Activated CD8-positive, alpha-beta T cell treated with anti-CD3 and anti-CD28 coated beads for 36 hours (primary cell): ENCODE measurements around the gene PCDHGA7. TPM values are rescaled to one million over a fixed set of nuclear protein-coding genes. Genes with fewer than 3 reads are reported as not detected.
"Not testable (repeated sequence)": the region's sequence is repeated elsewhere in the genome, so short reads cannot be mapped to it uniquely, and the experiment has no call there.

ENCODE experiments used
- ATAC-seq: fragments of 200-7000 bp; cut with Tn5 transposase; one replicate; pipeline ENCODE4 v1.10.0; 2021; ENCODE audit warnings: mild to moderate bottlenecking, moderate library complexity
- CTCF ChIA-PET: fragments of 350-600 bp; sonication (Branson Sonifier 250); formaldehyde crosslinking; loops from one replicate; lab custom pipeline; 2021; ENCODE audit warnings: antibody characterized with exemption; lab: Charles Lee
- POLR2A ChIA-PET: fragments of 350-600 bp; sonication (Branson Sonifier 250); formaldehyde crosslinking; loops from one replicate; lab custom pipeline; 2021; ENCODE audit warnings: antibody characterized with exemption; lab: Charles Lee
- DNase-seq: peaks from one replicate; pipeline ENCODE4 v3.0.0-alpha.2; 2020
- H3K27ac Mint-ChIP-seq: one replicate; pipeline ENCODE4 v1.8.0; 2021; ENCODE audit warnings: mild to moderate bottlenecking, mixed read lengths
- H3K27me3 Mint-ChIP-seq: one replicate; pipeline ENCODE4 v1.8.0; 2021; ENCODE audit warnings: mixed read lengths
- H3K36me3 Mint-ChIP-seq: one replicate; pipeline ENCODE4 v1.8.0; 2021; ENCODE audit warnings: low read depth, mixed read lengths
- H3K4me1 Mint-ChIP-seq: one replicate; pipeline ENCODE4 v1.8.0; 2021; ENCODE audit warnings: low read depth, mixed read lengths
- H3K4me3 Mint-ChIP-seq: one replicate; pipeline ENCODE4 v1.8.0; 2021; ENCODE audit warnings: mild to moderate bottlenecking, moderate library complexity, mixed read lengths
- H3K9me3 Mint-ChIP-seq: one replicate; pipeline ENCODE4 v1.8.0; 2021; ENCODE audit warnings: mixed read lengths
- intact Hi-C: fragments of 100-400 bp; cut with micrococcal nuclease; formaldehyde crosslinking; loops from one replicate; pipeline ENCODE4 v1.10.0; 2022
- total RNA-seq, 2 experiments: library from RNA; stranded (reverse); gene quantifications; one replicate each; pipeline ENCODE4 v1.2.3, GENCODE V29; 2021
- TF ChIP-seq, protein P1 (sequence below): fragments of 200-600 bp; IDR thresholded peaks from one replicate; pipeline ENCODE4 v1.8.0; 2022; ENCODE audit warnings: antibody characterized with exemption, mild to moderate bottlenecking

The PCDHGA7 gene
- total RNA-seq, 2 experiments from 2014 or later, result not detected

DNA sequence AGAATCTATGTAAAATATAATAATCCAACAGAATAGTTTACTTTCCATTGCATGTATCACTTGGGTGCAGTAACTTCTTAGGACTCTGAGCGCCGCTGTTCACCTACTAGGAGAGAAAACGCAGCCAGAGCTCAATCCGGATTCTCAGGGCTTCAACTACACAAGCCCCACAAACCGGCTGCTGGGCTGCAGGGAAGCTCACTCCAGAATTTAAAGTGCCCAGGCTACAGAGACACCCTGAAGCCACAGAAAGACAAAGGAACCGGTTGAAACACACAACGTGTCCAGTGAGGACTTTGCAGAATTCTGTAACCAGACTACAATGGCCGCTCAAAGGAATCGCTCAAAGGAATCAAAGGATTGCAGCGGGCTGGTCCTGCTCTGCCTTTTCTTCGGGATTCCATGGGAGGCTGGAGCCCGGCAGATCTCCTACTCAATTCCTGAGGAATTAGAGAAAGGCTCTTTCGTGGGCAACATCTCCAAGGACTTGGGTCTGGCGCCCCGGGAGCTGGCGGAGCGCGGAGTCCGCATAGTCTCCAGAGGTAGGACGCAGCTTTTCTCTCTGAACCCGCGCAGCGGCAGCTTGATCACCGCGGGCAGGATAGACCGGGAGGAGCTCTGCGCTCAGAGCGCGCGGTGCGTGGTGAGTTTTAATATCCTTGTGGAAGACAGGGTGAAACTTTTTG lies 30.5 kb downstream of the PCDHGA7 start, which contains the start of gene PCDHGA10:
Gene PCDHGA10, plus strand, starts transcription at position 134 of the 686 bp plus-strand sequence. Its CDS starts 189 bp downstream, at position 323.
- DNase-seq (peak; percentile 75), ATAC-seq (peak; percentile 78)
- CTCF ChIA-PET, result interaction anchor here (0.6 to 3.7 kb wide), 41 partner anchors 8 to 571 kb away, joined by 3 to 45 read pairs (median 5); partner anchors contain the start of genes PCDHGA1, PCDHGA11, PCDHGA12 and PCDHGA3
- H3K4me3 Mint-ChIP-seq, result peak within 1 kb of the TSS; percentile 73
- TF ChIP-seq, protein P1, sequence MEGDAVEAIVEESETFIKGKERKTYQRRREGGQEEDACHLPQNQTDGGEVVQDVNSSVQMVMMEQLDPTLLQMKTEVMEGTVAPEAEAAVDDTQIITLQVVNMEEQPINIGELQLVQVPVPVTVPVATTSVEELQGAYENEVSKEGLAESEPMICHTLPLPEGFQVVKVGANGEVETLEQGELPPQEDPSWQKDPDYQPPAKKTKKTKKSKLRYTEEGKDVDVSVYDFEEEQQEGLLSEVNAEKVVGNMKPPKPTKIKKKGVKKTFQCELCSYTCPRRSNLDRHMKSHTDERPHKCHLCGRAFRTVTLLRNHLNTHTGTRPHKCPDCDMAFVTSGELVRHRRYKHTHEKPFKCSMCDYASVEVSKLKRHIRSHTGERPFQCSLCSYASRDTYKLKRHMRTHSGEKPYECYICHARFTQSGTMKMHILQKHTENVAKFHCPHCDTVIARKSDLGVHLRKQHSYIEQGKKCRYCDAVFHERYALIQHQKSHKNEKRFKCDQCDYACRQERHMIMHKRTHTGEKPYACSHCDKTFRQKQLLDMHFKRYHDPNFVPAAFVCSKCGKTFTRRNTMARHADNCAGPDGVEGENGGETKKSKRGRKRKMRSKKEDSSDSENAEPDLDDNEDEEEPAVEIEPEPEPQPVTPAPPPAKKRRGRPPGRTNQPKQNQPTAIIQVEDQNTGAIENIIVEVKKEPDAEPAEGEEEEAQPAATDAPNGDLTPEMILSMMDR, result peak; percentile 79
- peaks cover 26% of the 10 kb centered on the region for H3K36me3 Mint-ChIP-seq
- H3K4me1 Mint-ChIP-seq, result peaks cover 13% of the 10 kb centered on the region
- H3K27ac Mint-ChIP-seq, result no peak within 1 kb of the TSS
- peaks cover 69% of the 10 kb centered on the region for H3K27me3 Mint-ChIP-seq
- POLR2A ChIA-PET, result no interaction called here
- peaks cover 28% of the 10 kb centered on the region for H3K9me3 Mint-ChIP-seq
- intact Hi-C loops, result loop anchor here (5.0 kb wide), 2 partner anchors 99 to 144 kb away; no protein-coding TSS in a partner anchor

DNA sequence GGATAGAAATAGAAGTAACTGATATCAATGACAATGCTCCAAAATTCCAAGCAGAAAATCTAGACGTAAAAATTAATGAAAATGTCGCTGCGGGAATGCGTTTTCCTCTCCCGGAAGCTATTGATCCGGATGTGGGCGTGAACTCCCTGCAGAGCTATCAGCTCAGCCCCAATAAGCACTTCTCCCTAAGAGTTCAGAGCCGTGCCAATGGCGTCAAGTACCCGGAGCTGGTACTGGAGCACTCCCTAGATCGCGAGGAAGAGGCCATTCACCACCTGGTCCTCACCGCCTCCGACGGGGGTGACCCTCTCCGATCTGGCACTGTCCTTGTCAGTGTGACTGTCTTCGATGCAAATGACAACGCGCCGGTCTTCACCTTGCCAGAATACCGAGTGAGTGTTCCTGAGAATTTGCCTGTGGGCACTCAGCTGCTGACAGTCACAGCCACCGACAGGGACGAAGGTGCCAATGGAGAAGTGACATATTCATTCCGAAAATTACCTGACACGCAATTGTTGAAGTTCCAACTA lies 31.1 kb downstream of the PCDHGA7 start:
- H3K27me3 Mint-ChIP-seq, result peaks cover 71% of the 10 kb centered on the region
- ChIA-PET CTCF (interaction anchor here (0.6 to 3.7 kb wide), 35 partner anchors 8 to 572 kb away, joined by 3 to 45 read pairs (median 5); partner anchors contain the start of genes PCDHGA1, PCDHGA12, PCDHGA3 and PCDHGA4), POLR2A (no interaction called here)
- H3K9me3 Mint-ChIP-seq, result peaks cover 31% of the 10 kb centered on the region
- peaks cover 16% of the 10 kb centered on the region for H3K4me1 Mint-ChIP-seq
- DNase-seq (no peak), ATAC-seq (no peak)
- H3K27ac Mint-ChIP-seq, result no peak overlapping the region
- H3K4me3 Mint-ChIP-seq, result peak overlapping the region; percentile 73
- peaks cover 30% of the 10 kb centered on the region for H3K36me3 Mint-ChIP-seq
- intact Hi-C loops, result loop anchor here (5.0 kb wide), 2 partner anchors 99 to 144 kb away; no protein-coding TSS in a partner anchor
- TF ChIP-seq, protein P1, result no peak

DNA sequence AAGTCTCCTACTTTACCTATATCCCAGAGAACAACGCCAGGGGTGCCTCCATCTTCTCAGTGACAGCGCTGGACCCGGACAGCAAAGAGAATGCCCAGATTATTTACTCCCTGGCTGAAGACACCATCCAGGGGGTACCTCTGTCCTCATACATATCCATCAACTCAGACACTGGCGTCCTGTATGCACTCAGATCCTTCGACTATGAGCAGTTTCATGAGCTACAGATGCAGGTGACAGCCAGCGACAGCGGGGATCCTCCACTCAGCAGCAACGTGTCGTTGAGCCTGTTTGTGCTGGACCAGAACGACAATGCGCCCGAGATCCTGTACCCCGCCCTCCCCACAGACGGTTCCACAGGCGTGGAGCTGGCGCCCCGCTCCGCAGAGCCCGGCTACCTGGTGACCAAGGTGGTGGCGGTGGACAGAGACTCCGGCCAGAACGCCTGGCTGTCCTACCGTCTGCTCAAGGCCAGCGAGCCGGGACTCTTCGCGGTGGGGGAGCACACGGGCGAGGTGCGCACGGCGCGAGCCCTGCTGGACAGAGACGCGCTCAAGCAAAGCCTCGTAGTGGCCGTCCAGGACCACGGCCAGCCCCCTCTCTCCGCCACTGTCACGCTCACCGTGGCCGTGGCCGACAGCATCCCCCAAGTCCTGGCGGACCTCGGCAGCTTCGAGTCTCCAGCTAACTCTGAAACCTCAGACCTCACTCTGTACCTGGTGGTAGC lies 32.2 kb downstream of the PCDHGA7 start:
- POLR2A ChIA-PET, result interaction anchor here (0.6 kb wide), 1 partner anchor 23 kb away, joined by 3 read pairs; no protein-coding TSS in a partner anchor
- not testable (repeated sequence) for H3K27ac Mint-ChIP-seq, ATAC-seq, DNase-seq, H3K4me3 Mint-ChIP-seq
- Mint-ChIP-seq H3K9me3 (peaks cover 30% of the 10 kb centered on the region), H3K36me3 (peaks cover 32% of the 10 kb centered on the region), H3K27me3 (peaks cover 69% of the 10 kb centered on the region), H3K4me1 (peaks cover 16% of the 10 kb centered on the region)
- intact Hi-C loops, result loop anchor here (5.0 kb wide), 2 partner anchors 98 to 143 kb away; no protein-coding TSS in a partner anchor
- CTCF ChIA-PET, result interaction anchor here (1.8 to 3.9 kb wide), 8 partner anchors 12 to 149 kb away, joined by 5 to 45 read pairs (median 21); partner anchors contain the start of genes PCDHGA12, PCDHGA8, PCDHGA9 and PCDHGB3

GRCh38 chr5:141415275-141415618 lies 32.7 kb downstream of the PCDHGA7 start:
- peaks cover 16% of the 10 kb centered on the region for H3K4me1 Mint-ChIP-seq
- peaks cover 31% of the 10 kb centered on the region for H3K9me3 Mint-ChIP-seq
- CTCF ChIA-PET, result interaction anchor here (0.9 to 3.9 kb wide), 5 partner anchors 59 to 148 kb away, joined by 3 to 17 read pairs (median 4); partner anchors contain the start of genes PCDHGA3 and PCDHGB1
- intact Hi-C loops, DNase-seq, ATAC-seq, H3K27ac Mint-ChIP-seq, POLR2A ChIA-PET: not testable (repeated sequence)
- peaks cover 31% of the 10 kb centered on the region for H3K36me3 Mint-ChIP-seq
- H3K4me3 Mint-ChIP-seq, result peak overlapping the region; percentile 32
- H3K27me3 Mint-ChIP-seq, result peaks cover 68% of the 10 kb centered on the region

DNA sequence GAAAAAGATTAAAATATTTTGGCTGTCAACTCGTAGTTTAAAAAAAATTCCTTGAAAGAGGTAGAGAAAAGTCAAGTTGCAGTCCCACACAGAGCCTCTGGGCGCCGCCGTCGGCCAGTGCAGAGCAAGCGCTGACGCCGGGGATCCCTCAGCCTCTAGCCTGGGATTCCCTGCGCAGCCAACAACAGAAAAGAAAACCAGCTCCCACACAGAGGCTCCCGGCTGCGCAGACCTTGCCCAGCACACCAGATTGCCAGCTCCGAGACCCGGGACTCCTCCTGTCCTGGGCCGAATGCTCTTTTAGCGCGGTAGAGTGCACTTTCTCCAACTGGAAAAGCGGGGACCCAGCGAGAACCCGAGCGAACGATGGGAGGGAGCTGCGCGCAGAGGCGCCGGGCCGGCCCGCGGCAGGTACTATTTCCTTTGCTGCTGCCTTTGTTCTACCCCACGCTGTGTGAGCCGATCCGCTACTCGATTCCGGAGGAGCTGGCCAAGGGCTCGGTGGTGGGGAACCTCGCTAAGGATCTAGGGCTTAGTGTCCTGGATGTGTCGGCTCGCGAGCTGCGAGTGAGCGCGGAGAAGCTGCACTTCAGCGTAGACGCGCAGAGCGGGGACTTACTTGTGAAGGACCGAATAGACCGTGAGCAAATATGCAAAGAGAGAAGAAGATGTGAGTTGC lies 35.1 kb downstream of the PCDHGA7 start, which contains the start of gene PCDHGB7:
Gene PCDHGB7, plus strand, starts transcription at position 184 of the 679 bp plus-strand sequence. Its CDS starts 183 bp downstream, at position 367.
- Mint-ChIP-seq H3K4me1 (peaks cover 19% of the 10 kb centered on the region), H3K36me3 (peaks cover 39% of the 10 kb centered on the region), H3K9me3 (peaks cover 39% of the 10 kb centered on the region), H3K4me3 (peak within 1 kb of the TSS; percentile 64), H3K27me3 (peaks cover 77% of the 10 kb centered on the region)
- peak; percentile 76 for ATAC-seq
- POLR2A ChIA-PET, intact Hi-C loops, H3K27ac Mint-ChIP-seq: not testable (repeated sequence)
- TF ChIP-seq, protein P1, result peak; percentile 63
- CTCF ChIA-PET, result interaction anchor here (0.8 to 6.5 kb wide), 13 partner anchors 9 to 209 kb away, joined by 3 to 71 read pairs (median 4); partner anchors contain the start of genes PCDHB12, PCDHGA12 and PCDHGB6
- peak; percentile 75 for DNase-seq
